GM18511 (cell line): ENCODE data around the gene RTL9.

Source experiments
- ATAC-seq: cut with Tn5 transposase; IDR thresholded peaks from one replicate; pipeline ENCODE4 v1.9.1; 2021; ENCODE audit warnings: mild to moderate bottlenecking, moderate library complexity; ENCODE audit not compliant: unreplicated experiment

The RTL9 gene

GRCh38 chrX:110341189-110342035 is 17.2 kb upstream of the RTL9 start:
- peak; percentile 95 for ATAC-seq

GRCh38 chrX:110346681-110347080 is 12.0 kb upstream of the RTL9 start:
- ATAC-seq = no peak

GRCh38 chrX:110359273-110359672 is 625 bp downstream of the RTL9 start:
- no peak for ATAC-seq

GRCh38 chrX:110363244-110363643 is 4.6 kb downstream of the RTL9 start:
- no peak for ATAC-seq

GRCh38 chrX:110373310-110373709 is 14.7 kb downstream of the RTL9 start:
- no peak for ATAC-seq

GRCh38 chrX:110374559-110374958 is 15.9 kb downstream of the RTL9 start:
- no peak for ATAC-seq

GRCh38 chrX:110381216-110381615 is 22.6 kb downstream of the RTL9 start:
- ATAC-seq = no peak

GRCh38 chrX:110383414-110383813 is 24.8 kb downstream of the RTL9 start:
- ATAC-seq = no peak

- no peak for ATAC-seq
Observed at GRCh38 chrX:110384490-110384889, 25.8 kb downstream of the RTL9 start.

GRCh38 chrX:110389570-110389969 is 30.9 kb downstream of the RTL9 start:
- no peak for ATAC-seq

- ATAC-seq = no peak
Observed at GRCh38 chrX:110391086-110391485, 32.4 kb downstream of the RTL9 start.

- ATAC-seq = no peak
Observed at GRCh38 chrX:110394651-110395050, 36.0 kb downstream of the RTL9 start.

GRCh38 chrX:110395877-110396276 is 37.2 kb downstream of the RTL9 start:
- ATAC-seq = no peak

- no peak for ATAC-seq
Observed at GRCh38 chrX:110396735-110397134, 38.1 kb downstream of the RTL9 start.

- ATAC-seq = no peak
Observed at GRCh38 chrX:110397339-110397738, 38.7 kb downstream of the RTL9 start.

- no peak for ATAC-seq
Observed at GRCh38 chrX:110397904-110398303, 39.3 kb downstream of the RTL9 start.

- no peak for ATAC-seq
Observed at GRCh38 chrX:110399497-110399896, 40.8 kb downstream of the RTL9 start.

GRCh38 chrX:110399966-110400365 is 41.3 kb downstream of the RTL9 start:
- no peak for ATAC-seq

GRCh38 chrX:110401135-110401534 is 42.5 kb downstream of the RTL9 start:
- ATAC-seq = peak; percentile 62

- no peak for ATAC-seq
Observed at GRCh38 chrX:110402091-110402849, 43.6 kb downstream of the RTL9 start.

GRCh38 chrX:110402850-110403221 is 44.2 kb downstream of the RTL9 start:
- no peak for ATAC-seq
